T-helper 17 cell (primary cell): ENCODE measurements around the gene DDR1. TPM values are rescaled to one million over a fixed set of nuclear protein-coding genes. Genes with fewer than 3 reads are reported as not detected.

ENCODE experiments used
- ATAC-seq: fragments of 150-1000 bp; cut with Tn5 transposase; 2 replicates; pipeline ENCODE4 v1.10.0; 2021; ENCODE audit warnings: mild to moderate bottlenecking, moderate library complexity
- DNase-seq, 3 donors: peaks; one replicate each; pipeline versions ENCODE4 v3.0.0 to v3.0.0-alpha.2; 2020 to 2021
- H3K9me3 ChIP-seq: one replicate; pipeline ENCODE4 v1.7.0; 2013; ENCODE audit warnings: low read length, mild to moderate bottlenecking; ENCODE audit not compliant: control insufficient read depth, poor library complexity, severe bottlenecking
- H3K27ac Mint-ChIP-seq: one replicate; pipeline ENCODE4 v1.8.0; 2022; ENCODE audit warnings: mild to moderate bottlenecking, moderate library complexity, mixed read lengths
- H3K27me3 Mint-ChIP-seq: one replicate; pipeline ENCODE4 v1.8.0; 2022; ENCODE audit warnings: mixed read lengths
- H3K36me3 Mint-ChIP-seq: one replicate; pipeline ENCODE4 v1.8.0; 2022; ENCODE audit warnings: low read depth, mixed read lengths
- H3K4me1 Mint-ChIP-seq: one replicate; pipeline ENCODE4 v1.8.0; 2022; ENCODE audit warnings: mild to moderate bottlenecking, mixed read lengths
- H3K4me3 Mint-ChIP-seq: one replicate; pipeline ENCODE4 v1.8.0; 2022; ENCODE audit warnings: mild to moderate bottlenecking, moderate library complexity, mixed read lengths
- total RNA-seq, 4 donors: library from RNA in 2 of 4; stranded (reverse) in 2 of 4; gene quantifications; one replicate each; pipeline ENCODE4 v1.2.3 and lab custom pipeline; 2022 to 2026

Gene DDR1
- 1 to 10 TPM; 1.8 to 5.6 TPM for total RNA-seq
- total RNA-seq (lab: John Stamatoyannopoulos, UW) = 3.4 to 6.8 reads per million in 2 donors

DNA sequence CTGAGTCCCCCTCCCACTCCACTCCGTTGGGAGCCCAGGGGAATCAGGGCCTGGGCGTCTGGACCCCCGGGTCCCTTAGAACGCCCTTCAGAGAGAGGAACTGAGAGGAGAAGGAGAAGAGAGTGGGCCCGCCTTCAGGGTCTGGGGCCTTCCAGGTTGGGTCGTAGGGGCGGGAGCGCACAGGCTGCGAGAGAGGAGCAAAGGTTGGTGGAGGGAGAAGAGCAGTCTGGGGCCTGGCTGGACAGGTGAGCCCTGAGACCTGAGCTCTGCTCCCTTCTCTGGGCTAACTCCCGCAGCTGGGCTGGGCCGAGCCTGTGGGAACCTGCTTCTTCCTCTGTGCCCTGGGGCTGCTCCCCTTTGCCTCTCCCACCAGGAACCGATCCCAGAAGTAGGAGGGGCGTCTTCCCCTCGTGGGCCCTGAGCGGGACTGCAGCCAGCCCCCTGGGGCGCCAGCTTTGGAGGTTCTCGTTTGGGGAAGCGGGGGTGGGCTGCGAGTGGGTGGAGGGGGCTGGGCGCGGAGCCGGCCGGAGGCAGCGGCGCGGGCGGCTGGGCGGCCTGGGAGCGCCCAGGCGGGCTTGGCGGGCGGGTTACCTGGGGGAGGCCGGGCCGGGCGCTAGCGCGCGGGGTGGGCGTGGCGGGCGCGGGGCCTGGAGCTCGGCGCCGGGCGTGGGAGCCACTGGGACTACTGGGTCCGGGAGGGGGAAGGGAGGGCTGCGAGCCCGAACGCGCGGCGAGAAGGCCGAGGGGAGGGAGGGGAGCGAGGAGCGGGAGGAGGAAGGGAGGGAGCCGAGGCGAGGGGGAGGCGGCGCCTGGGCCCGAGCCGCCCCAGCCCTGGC is at the start of gene DDR1:
Gene DDR1, plus strand, starts transcription at position 835 of the 836 bp plus-strand sequence. CDS start 4,211 bp downstream, outside the sequence.
- peak within 1 kb of the TSS; percentile 70 for H3K27ac Mint-ChIP-seq
- ATAC-seq (peak; percentile 76), DNase-seq (peak in 2 of 3 donors; percentile 39 to 43)
- H3K4me1 Mint-ChIP-seq = peaks cover 29% of the 10 kb centered on the region
- peaks cover 7% of the 10 kb centered on the region for H3K27me3 Mint-ChIP-seq
- H3K36me3 Mint-ChIP-seq = peaks cover 2% of the 10 kb centered on the region
- no peaks in the 10 kb centered on the region for H3K9me3 ChIP-seq
- peak within 1 kb of the TSS; percentile 90 for H3K4me3 Mint-ChIP-seq

GRCh38 chr6:30834646-30835045 is 49.7 kb upstream of the DDR1 start:
- no peak for DNase-seq
- no peaks in the 10 kb centered on the region for H3K9me3 ChIP-seq
- Mint-ChIP-seq H3K4me3 (peak overlapping the region; percentile 67), H3K27me3 (no peaks in the 10 kb centered on the region), H3K4me1 (peaks cover 34% of the 10 kb centered on the region), H3K27ac (peak overlapping the region; percentile 81), H3K36me3 (peaks cover 3% of the 10 kb centered on the region)
- peak; percentile 63 for ATAC-seq

- no peak overlapping the region for H3K4me3 Mint-ChIP-seq
- peak overlapping the region; percentile 81 for H3K27ac Mint-ChIP-seq
- peaks cover under 1% of the 10 kb centered on the region for H3K36me3 Mint-ChIP-seq
- ATAC-seq (no peak), DNase-seq (no peak)
- H3K4me1 Mint-ChIP-seq = peaks cover 32% of the 10 kb centered on the region
- no peaks in the 10 kb centered on the region for H3K27me3 Mint-ChIP-seq
- no peaks in the 10 kb centered on the region for H3K9me3 ChIP-seq
Observed at GRCh38 chr6:30835576-30835975, 48.7 kb upstream of the DDR1 start.

DNA sequence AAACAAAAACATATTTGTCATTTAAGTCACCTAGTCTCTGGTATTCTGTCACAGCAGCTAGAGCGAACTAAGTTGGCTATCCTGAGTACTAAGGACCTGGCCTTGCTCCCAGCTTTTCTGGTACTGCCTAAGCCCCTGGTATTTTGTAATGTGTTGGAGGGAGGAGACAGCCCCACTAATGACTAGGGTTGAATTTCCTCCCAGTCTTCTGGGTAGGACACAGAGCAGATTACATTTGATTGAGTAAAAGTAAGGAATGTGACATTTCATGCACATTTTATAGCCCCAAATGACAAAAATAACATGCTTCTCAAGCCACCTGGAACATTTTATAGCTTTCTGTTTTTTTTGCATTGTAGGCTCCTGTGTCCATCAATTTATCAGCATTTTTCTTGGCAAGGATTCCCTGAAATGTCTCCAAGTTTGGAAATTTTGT is 47.9 kb upstream of the DDR1 start:
- no peaks in the 10 kb centered on the region for H3K9me3 ChIP-seq
- ATAC-seq = no peak
- Mint-ChIP-seq H3K4me3 (no peak overlapping the region), H3K4me1 (peaks cover 28% of the 10 kb centered on the region), H3K27me3 (no peaks in the 10 kb centered on the region), H3K27ac (no peak overlapping the region), H3K36me3 (no peaks in the 10 kb centered on the region)
- no peak for DNase-seq

- no peak overlapping the region for H3K4me3 Mint-ChIP-seq
- peak overlapping the region; percentile 70 for H3K27ac Mint-ChIP-seq
- no peaks in the 10 kb centered on the region for H3K36me3 Mint-ChIP-seq
- H3K4me1 Mint-ChIP-seq = peaks cover 23% of the 10 kb centered on the region
- DNase-seq = no peak
- no peaks in the 10 kb centered on the region for H3K27me3 Mint-ChIP-seq
- ATAC-seq = no peak
- no peaks in the 10 kb centered on the region for H3K9me3 ChIP-seq
Observed at GRCh38 chr6:30836957-30837356, 47.4 kb upstream of the DDR1 start.

DNA sequence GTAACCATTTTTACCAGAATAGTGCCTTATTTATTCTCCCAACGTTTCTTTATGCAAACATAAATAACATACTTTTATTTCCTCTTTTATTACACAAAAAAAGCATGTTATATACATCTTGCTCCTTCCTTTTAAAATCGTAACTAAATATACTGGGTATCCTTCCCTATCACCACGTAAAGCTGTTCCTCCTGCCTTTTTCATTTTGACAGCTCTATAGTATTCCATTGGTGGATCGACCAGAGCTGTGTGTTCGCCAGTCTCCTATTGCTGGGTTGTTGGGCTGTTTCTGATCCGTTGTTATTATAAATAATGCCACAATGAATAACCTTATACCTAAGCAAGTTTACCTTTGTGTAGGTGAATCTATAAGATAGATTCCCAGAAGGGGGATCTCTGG is 46.9 kb upstream of the DDR1 start:
- Mint-ChIP-seq H3K36me3 (no peaks in the 10 kb centered on the region), H3K4me1 (peaks cover 22% of the 10 kb centered on the region), H3K27me3 (no peaks in the 10 kb centered on the region), H3K4me3 (no peak overlapping the region), H3K27ac (peak overlapping the region; percentile 70)
- DNase-seq (no peak), ATAC-seq (no peak)
- H3K9me3 ChIP-seq = no peaks in the 10 kb centered on the region

GRCh38 chr6:30837870-30838269 is 46.4 kb upstream of the DDR1 start:
- Mint-ChIP-seq H3K27ac (no peak overlapping the region), H3K4me3 (no peak overlapping the region), H3K4me1 (peaks cover 18% of the 10 kb centered on the region), H3K27me3 (no peaks in the 10 kb centered on the region), H3K36me3 (no peaks in the 10 kb centered on the region)
- H3K9me3 ChIP-seq = no peaks in the 10 kb centered on the region
- ATAC-seq (no peak), DNase-seq (no peak)

DNA sequence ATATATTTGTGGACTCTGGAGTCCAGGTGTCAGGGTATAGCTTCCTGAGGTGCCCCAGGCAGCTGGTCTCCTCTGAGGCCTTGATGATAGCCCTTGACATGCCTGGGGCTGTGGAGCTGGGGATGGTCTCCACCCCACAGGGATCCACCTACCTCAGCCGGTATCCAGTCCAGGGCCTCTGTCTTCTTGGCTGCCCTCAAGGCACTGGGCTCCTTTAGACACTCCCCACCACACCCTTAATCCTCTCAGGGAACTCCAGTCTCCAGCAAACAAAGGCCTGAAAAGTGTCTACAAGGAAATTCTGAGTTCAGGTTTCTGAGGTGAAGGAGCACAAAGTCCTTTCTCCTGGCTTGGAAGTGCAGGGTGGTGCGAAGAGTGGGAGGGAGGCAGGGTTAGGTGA is 44.6 kb upstream of the DDR1 start:
- H3K9me3 ChIP-seq = no peaks in the 10 kb centered on the region
- H3K36me3 Mint-ChIP-seq = peaks cover 2% of the 10 kb centered on the region
- H3K27me3 Mint-ChIP-seq = peaks cover 2% of the 10 kb centered on the region
- peaks cover 26% of the 10 kb centered on the region for H3K4me1 Mint-ChIP-seq
- no peak overlapping the region for H3K4me3 Mint-ChIP-seq
- peak overlapping the region; percentile 14 for H3K27ac Mint-ChIP-seq
- ATAC-seq (no peak), DNase-seq (no peak)

DNA sequence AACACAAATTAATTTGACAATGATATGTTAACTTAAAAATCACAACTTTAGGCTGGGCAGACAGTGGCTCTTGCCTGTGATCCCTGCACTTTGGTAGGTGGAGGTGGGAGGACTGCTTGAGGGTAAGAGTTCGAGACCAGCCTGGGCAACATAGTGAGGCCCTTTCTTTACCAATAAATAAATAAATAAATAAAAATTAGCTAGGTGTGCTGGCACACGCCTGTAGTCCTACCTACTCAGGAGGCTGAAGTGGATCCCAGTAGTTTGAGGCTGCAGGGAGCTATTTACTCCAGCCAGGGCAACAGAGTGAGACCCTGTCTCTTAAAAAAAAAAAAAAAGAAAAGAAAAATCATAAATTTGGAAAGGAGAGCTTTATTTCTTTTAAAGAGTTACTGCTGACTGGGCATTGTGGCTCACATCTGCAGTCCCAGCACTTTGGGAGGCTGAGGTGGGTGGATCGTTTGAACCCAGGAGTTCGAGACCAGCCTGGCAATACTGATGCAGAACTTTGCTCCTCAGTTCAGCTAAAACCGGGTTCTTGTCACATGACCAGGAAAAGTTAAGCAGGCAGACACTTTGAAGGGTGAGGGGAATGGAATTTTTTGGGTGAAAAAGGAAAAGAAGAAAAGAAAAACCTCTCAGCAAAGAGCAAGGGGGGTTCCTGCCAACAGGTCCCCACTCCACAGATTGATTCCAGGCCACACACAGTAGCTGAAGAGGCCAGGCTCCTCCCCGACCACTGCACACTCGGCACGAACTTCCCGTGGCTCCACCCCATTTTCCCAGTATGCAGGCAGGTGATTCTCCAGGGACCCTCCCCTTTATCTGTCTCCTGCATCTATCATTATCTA is 44.0 kb upstream of the DDR1 start:
- no peak overlapping the region for H3K4me3 Mint-ChIP-seq
- no peak for DNase-seq
- no peaks in the 10 kb centered on the region for H3K9me3 ChIP-seq
- H3K4me1 Mint-ChIP-seq = peaks cover 22% of the 10 kb centered on the region
- H3K36me3 Mint-ChIP-seq = peaks cover 2% of the 10 kb centered on the region
- peaks cover 4% of the 10 kb centered on the region for H3K27me3 Mint-ChIP-seq
- ATAC-seq = no peak
- peak overlapping the region; percentile 14 for H3K27ac Mint-ChIP-seq

GRCh38 chr6:30840935-30841643 is 43.2 kb upstream of the DDR1 start:
- peak overlapping the region; percentile 39 for H3K4me3 Mint-ChIP-seq
- H3K9me3 ChIP-seq = no peaks in the 10 kb centered on the region
- DNase-seq (no peak), ATAC-seq (no peak)
- H3K4me1 Mint-ChIP-seq = peaks cover 22% of the 10 kb centered on the region
- H3K27me3 Mint-ChIP-seq = peaks cover 4% of the 10 kb centered on the region
- peak overlapping the region; percentile 14 for H3K27ac Mint-ChIP-seq
- peaks cover 2% of the 10 kb centered on the region for H3K36me3 Mint-ChIP-seq

DNA sequence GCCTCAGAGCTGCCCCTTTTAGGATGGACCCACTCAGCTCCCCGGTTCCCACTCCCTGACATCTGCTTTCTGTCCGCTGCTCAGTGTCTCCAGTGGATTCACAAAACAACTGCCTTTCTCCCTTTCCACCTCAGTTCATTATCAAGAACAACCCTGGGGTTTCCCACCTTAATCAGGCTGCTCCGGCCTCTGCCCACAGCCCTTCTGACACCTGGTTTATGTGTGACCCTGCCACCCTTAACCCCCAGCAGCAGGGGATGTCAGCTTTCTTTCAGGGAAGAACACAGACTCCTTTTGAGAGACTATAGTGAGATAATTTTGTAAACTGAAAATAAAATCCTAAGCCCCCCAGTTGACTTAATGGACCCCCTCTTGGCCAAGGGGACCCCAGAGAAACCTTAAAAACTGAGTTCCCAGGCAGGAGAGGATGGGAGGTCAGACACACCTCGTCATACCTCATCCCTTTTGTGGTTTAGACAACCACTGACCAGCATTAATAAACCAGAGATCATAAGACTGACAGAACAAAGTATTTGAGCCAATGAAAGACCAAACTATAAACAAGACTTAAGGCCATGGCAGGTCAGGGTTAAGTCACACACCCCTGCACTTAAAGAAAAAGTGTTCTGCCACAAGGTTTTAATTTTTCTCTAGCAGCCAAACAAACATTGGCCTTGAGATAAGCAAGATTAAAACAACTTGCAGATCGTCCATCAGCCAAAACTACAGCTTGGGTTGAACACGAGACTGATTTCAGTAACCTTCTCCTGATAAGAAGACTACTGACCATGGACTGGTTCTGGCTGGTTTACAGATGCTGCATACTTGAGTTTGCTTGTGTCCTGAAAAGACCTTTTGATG is 42.4 kb upstream of the DDR1 start:
- Mint-ChIP-seq H3K27me3 (peaks cover 4% of the 10 kb centered on the region), H3K27ac (peak overlapping the region; percentile 14), H3K4me1 (peaks cover 22% of the 10 kb centered on the region), H3K4me3 (no peak overlapping the region), H3K36me3 (peaks cover 2% of the 10 kb centered on the region)
- no peak for DNase-seq
- H3K9me3 ChIP-seq = no peaks in the 10 kb centered on the region
- no peak for ATAC-seq
